GM04503 (cell line): ENCODE data around the gene NACAD.

Experiments used
- DNase-seq: peaks from one replicate; pipeline ENCODE4 v3.0.0-alpha.2; 2012; ENCODE audit warnings: low read depth

Gene NACAD

GRCh38 chr7:45074528-45075354 lies 14.0 kb downstream of the NACAD start:
- no peak for DNase-seq

- no peak for DNase-seq
These were observed 14.8 kb downstream of the NACAD start for GRCh38 chr7:45073786-45074527.

GRCh38 chr7:45073031-45073785 lies 15.6 kb downstream of the NACAD start:
- no peak for DNase-seq

- no peak for DNase-seq
These were observed 16.4 kb downstream of the NACAD start for GRCh38 chr7:45072131-45073030.

- DNase-seq = no peak
These were observed 17.2 kb downstream of the NACAD start for GRCh38 chr7:45071528-45071927.

GRCh38 chr7:45070254-45070642 lies 18.5 kb downstream of the NACAD start:
- no peak for DNase-seq

- DNase-seq = no peak
These were observed 19.1 kb downstream of the NACAD start for GRCh38 chr7:45069444-45070253.

GRCh38 chr7:45068236-45069023 lies 20.3 kb downstream of the NACAD start:
- no peak for DNase-seq

- no peak for DNase-seq
These were observed 21.2 kb downstream of the NACAD start for GRCh38 chr7:45067582-45067981.

- DNase-seq = no peak
These were observed 22.4 kb downstream of the NACAD start for GRCh38 chr7:45066409-45066808.

GRCh38 chr7:45065031-45065995 lies 23.5 kb downstream of the NACAD start:
- DNase-seq = no peak

GRCh38 chr7:45064047-45064725 lies 24.6 kb downstream of the NACAD start:
- DNase-seq = no peak

GRCh38 chr7:45061806-45062425 lies 26.9 kb downstream of the NACAD start:
- no peak for DNase-seq

- no peak for DNase-seq
These were observed 27.4 kb downstream of the NACAD start for GRCh38 chr7:45061352-45061751.

GRCh38 chr7:45060295-45060694 lies 28.5 kb downstream of the NACAD start:
- no peak for DNase-seq

GRCh38 chr7:45057878-45058277 lies 30.9 kb downstream of the NACAD start:
- DNase-seq = no peak

GRCh38 chr7:45055594-45056219 lies 33.1 kb downstream of the NACAD start:
- no peak for DNase-seq
